Measurements from ENCODE around the gene C1QTNF12.

DNA sequence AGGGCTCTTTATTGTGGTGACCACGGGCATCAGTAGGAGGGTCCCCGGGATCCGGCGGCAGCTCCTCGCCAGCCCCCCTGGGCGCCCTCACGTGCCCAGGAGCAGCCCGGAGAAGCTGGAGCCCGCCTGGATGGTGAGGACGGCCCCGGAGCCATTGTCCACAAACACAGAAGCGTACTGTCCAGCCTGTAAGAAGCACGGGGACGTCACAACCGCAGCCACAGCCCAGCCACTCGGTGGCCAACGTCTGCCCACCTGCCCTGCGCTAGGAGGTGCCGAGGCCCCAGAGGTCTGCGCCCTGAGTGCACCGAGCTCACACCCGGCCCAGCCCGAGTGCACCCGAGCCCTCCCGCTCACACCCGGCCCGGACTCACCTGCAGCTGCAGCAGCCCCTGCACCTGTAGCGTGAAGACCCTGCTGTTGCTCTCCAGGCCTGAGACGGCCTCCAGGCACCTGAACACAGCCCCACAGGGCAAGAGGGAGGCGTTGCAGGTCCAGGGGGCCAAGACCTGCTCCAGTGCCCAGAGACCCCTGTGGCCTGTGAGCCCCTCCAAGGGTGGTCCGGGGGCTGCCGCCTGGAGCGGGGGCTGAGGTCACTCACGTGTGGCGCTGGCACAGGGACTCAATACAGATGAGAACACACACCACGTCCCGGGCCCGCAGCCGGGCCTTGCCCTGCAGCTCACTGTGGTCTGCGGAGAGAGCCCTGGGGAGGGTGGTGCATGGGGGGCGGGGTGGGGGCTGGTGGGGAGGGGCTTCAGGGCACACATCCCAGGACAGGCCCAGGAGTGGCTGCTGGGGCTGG lies 3.9 kb downstream of the C1QTNF12 start:
- TF ChIP-seq POLR2A (IDR thresholded peaks at IDR 0.05), result no peak
- TF ChIP-seq, protein P1, sequence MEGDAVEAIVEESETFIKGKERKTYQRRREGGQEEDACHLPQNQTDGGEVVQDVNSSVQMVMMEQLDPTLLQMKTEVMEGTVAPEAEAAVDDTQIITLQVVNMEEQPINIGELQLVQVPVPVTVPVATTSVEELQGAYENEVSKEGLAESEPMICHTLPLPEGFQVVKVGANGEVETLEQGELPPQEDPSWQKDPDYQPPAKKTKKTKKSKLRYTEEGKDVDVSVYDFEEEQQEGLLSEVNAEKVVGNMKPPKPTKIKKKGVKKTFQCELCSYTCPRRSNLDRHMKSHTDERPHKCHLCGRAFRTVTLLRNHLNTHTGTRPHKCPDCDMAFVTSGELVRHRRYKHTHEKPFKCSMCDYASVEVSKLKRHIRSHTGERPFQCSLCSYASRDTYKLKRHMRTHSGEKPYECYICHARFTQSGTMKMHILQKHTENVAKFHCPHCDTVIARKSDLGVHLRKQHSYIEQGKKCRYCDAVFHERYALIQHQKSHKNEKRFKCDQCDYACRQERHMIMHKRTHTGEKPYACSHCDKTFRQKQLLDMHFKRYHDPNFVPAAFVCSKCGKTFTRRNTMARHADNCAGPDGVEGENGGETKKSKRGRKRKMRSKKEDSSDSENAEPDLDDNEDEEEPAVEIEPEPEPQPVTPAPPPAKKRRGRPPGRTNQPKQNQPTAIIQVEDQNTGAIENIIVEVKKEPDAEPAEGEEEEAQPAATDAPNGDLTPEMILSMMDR (IDR thresholded peaks at IDR 0.05), result no peak
- TF ChIP-seq EP300 (IDR thresholded peaks at IDR 0.05), result no peak

Data from suprapubic skin (tissue), 3 donors.